NCI-H2196 treated with DMSO at 0.1 percent for 48 hours (cell line): ENCODE measurements around the gene PPL.
A peak's percentile ranks its signal among the peaks of the same experiment; 100 is the strongest.
"Not testable (repeated sequence)": the region's sequence is repeated elsewhere in the genome, so short reads cannot be mapped to it uniquely, and the experiment has no call there.

Experiments used
- DNase-seq: peaks from one replicate; lab custom pipeline; 2025; ENCODE audit not compliant: unreplicated experiment; lab: John Stamatoyannopoulos, UW

Gene PPL, protein sequence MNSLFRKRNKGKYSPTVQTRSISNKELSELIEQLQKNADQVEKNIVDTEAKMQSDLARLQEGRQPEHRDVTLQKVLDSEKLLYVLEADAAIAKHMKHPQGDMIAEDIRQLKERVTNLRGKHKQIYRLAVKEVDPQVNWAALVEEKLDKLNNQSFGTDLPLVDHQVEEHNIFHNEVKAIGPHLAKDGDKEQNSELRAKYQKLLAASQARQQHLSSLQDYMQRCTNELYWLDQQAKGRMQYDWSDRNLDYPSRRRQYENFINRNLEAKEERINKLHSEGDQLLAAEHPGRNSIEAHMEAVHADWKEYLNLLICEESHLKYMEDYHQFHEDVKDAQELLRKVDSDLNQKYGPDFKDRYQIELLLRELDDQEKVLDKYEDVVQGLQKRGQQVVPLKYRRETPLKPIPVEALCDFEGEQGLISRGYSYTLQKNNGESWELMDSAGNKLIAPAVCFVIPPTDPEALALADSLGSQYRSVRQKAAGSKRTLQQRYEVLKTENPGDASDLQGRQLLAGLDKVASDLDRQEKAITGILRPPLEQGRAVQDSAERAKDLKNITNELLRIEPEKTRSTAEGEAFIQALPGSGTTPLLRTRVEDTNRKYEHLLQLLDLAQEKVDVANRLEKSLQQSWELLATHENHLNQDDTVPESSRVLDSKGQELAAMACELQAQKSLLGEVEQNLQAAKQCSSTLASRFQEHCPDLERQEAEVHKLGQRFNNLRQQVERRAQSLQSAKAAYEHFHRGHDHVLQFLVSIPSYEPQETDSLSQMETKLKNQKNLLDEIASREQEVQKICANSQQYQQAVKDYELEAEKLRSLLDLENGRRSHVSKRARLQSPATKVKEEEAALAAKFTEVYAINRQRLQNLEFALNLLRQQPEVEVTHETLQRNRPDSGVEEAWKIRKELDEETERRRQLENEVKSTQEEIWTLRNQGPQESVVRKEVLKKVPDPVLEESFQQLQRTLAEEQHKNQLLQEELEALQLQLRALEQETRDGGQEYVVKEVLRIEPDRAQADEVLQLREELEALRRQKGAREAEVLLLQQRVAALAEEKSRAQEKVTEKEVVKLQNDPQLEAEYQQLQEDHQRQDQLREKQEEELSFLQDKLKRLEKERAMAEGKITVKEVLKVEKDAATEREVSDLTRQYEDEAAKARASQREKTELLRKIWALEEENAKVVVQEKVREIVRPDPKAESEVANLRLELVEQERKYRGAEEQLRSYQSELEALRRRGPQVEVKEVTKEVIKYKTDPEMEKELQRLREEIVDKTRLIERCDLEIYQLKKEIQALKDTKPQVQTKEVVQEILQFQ (N-terminal part only)

DNA sequence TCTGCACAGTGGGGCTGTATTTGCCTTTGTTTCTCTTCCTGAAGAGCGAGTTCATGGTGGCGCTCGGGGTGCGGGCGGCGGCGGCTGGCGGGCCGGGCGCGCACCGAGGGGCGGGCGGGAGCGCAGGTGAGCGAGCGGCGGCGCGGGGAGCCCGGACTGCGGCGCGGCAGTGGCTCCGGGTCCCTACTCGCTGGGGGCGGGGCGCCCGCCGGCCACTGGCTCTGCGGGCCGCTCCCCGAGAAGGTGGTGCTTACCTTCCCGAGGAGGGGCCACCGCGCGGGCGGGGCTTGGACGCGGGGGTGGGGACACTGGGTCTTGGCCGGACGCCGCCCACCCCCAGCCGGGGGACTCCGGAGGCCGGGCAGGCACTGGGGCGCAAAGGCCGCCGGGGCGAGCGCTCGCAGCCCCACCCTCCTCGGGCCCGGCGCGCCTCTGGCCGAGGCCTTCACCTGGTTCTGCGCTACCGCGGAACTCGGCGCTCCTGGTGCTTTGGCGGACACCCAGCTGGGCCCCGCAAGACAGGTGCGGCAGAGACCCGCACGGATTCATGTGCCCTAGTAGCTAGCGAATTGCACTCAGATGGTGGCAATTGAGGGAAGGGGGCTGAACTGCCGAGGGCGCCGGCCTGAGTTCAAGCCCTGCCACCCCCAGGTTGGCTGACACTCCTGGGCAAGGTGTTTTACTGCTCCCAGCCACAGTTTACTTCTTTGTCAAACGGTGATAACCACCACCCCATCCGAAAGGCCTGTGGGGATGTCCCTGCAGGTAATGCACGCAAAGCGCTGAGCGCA lies at the start of gene PPL:
TSS of gene PPL (minus strand) at position 158 of the 791 bp plus-strand sequence. CDS start at position 55, 103 bp downstream.
- DNase-seq = peak; percentile 92

GRCh38 chr16:4984174-4984990 lies 47.4 kb upstream of the PPL start:
- DNase-seq = no peak

DNA sequence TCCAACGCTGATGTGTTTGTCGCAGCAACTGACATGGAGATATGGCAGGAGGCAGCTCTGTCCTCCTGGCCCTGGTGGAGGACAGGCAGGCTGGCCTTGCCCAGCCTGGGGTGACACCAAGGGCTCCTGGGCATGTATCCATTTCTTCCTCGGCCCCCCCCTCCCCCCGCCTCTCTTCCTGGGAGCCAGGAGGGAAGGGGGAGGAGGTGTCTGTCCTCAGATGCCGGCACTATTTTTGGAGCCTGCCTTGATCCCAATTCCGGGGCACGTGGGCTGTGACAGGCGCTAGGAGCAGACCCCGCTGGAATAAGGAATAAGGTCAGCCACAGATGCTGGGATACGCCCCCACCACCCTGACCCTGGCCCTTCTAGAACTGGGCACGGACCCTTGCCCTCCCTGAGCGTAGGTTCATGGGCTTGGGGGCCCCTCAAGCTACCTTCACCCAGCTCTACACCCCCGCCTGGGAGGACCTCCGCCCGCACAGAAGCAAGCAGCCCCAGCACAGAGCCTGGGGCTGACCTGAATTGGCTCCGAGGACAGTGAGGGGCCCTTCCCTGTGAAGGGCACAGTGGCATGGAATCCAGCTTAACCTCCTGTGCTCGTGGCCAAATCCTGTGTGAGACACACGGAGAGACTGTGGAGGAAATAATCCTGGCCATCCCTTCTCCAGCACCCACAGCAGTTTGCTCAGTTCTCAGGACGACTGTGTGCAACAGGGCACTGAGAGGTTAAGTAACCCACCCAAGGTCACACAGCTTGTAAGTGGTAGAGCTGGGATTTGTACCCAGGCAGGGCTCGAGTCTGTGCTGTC lies 45.3 kb upstream of the PPL start:
- DNase-seq = no peak

DNA sequence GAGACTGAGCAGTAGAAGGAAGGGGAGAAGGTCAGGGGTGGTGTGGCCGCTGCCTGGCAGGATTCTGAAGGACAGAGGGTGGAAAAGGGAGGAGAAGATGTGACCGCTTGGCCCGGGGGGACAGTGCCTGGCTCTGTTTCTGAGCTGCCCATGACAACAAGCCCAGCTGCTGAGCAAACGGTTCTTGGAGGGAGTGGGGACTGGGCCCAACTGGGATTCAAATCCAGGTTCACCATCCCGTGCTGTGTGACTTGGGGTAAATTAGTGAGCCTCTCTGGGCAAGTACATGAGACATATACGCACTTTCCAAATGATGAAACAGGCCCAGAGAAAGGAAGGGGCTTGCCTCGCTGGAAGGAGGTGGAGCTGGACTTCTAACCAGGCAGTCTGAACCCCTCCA lies 44.5 kb upstream of the PPL start:
- no peak for DNase-seq

DNA sequence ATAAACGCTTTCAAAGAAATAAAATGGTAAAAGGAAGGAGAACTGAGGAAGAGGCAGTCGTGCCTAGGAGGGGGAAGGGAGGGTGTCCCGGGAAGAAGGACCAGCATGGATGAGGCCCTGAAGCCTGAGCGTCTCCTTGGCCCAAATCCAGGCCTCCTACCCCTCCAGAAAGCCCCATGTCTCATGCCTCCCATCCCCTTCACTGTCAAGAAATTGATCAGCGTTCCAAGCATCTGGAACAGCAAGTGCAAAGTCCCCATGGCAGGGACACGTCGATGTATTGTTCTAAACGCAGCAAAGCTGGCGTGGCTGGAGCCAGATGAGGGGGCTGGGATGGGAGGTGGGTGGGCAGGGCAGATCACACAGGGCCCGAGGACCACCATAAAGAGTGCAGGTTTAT lies 43.7 kb upstream of the PPL start:
- DNase-seq = no peak

DNA sequence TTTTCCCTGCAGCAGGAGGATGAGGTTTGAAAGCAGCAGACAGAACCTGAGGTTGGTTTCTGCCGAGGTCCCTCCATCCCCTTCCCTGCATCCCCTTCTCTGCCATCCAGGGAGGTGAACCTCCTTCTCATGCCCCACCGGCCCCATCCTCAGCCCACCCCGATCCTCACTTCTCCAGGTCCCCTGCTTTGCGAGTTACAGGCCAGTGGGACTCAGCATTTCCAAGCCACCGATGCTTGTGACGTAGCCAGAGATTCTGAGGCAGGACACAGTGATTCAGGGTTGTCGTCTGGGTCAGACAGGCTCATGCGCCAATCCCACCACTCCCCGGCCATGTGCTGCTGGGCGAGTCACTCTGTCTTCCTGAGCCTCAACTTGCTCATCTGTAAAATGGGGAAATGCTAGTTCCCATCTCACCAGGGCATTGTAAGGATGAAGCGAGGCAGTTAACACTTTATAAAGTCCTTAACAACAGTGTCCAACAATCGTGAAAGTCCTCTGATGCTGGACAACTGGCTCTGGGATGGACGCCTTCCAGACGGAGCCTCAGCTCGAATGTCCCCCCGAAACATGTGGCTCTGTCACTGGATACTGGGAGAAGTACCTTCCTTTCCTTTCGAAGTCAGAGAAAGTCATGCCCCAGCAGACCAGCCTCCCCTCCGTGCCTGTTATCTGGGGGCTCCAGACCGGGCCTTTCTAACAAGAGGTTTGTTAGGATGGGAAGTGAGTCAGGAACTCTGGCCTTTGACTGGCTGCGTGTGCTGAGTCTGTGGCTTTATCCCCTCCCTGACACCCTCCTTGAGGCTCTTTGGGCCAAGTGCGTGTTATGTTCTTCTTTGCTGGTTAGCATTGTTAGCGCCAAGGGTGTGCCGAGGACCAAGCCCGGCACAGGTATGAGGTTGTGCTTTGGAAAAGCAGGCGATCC lies 43.0 kb upstream of the PPL start:
- DNase-seq = no peak

DNA sequence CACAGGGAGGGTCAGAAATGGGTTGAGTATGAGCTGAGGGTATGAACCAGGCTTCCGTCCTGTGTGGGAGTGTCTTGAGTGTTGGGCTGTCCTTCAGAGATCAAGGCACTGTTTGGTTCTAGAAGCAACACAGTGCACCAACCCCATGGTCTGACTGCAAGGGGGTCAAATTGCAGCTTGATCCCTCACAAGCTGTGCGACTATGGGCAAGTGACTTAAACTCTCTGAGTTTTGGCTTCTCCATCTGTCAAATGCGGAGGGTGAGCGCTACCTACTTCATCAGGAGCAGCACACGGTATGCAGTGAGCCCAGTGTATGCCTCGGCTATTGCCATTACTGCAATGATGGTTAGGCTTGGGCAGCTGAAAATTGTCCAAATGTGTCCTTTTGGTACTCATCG lies 42.2 kb upstream of the PPL start:
- no peak for DNase-seq

DNA sequence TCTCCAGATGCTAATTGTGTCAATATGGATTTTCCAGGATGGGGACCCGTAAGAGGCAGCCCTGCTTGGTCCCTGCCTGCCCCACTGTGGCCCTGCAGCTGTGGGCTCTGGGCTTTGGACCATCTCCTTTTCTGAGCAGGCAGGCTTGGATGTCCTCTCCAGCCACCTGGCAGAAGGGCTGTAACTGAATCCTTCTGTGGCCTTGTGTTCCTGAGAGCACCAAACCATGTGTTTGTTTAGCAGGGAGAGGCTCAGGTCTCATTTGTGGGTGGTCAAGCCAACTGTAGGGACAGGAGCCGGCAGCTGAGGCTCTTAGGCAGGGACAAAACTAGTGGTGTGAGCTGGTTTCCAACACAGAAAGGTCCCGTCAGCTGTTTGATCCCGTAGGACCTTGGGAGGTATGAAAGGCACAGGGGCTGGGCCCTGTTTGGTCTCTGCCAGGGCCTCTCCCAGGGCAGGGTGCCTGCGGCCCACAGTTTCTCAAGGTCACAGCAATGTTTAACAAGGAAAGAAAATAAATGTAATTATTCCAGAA lies 39.7 kb upstream of the PPL start:
- DNase-seq = peak; percentile 90

- no peak for DNase-seq
Measured at GRCh38 chr16:4976079-4976478, 39.1 kb upstream of the PPL start.

GRCh38 chr16:4972938-4973587 lies 36.1 kb upstream of the PPL start:
- DNase-seq = no peak

DNA sequence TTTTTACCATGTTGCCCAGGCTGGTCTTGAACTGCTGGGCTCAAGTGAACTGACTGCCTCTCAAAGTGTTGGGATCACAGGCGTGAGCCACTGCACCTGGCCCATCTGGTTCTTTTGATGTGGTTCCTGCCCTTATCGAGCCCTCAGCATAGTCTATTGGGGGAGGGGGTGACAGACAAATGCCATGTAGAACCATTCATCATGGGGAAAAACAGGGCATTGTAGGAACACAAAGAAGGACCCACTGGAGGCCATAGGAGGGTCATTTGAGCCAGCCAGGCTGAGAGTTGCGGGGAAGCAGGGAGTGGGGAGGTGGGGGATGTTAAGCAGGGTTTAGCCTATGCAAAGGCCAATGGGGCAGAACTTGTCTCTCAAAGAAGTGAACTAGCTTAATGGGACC lies 33.1 kb upstream of the PPL start:
- DNase-seq = no peak

GRCh38 chr16:4968879-4969483 lies 32.0 kb upstream of the PPL start:
- DNase-seq = no peak

DNA sequence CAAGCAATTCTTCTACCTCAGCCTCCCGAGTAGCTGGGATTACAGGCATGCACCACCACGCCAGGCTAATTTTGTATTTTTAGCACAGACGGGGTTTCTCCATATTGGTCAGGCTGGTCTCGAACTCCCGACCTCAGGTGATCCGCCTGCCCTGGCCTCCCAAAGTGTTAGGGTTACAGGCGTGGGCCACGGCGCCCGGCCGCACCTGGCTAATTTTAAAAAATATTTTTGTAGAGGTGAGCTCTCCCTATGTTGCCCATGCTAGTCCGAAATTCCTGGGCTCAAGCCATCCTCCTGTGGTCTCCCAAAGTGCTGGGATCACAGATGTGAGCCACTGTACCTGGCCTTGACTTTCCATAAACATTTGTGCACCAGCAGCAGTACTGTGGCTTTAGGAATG lies 31.3 kb upstream of the PPL start:
- DNase-seq = not testable (repeated sequence)

DNA sequence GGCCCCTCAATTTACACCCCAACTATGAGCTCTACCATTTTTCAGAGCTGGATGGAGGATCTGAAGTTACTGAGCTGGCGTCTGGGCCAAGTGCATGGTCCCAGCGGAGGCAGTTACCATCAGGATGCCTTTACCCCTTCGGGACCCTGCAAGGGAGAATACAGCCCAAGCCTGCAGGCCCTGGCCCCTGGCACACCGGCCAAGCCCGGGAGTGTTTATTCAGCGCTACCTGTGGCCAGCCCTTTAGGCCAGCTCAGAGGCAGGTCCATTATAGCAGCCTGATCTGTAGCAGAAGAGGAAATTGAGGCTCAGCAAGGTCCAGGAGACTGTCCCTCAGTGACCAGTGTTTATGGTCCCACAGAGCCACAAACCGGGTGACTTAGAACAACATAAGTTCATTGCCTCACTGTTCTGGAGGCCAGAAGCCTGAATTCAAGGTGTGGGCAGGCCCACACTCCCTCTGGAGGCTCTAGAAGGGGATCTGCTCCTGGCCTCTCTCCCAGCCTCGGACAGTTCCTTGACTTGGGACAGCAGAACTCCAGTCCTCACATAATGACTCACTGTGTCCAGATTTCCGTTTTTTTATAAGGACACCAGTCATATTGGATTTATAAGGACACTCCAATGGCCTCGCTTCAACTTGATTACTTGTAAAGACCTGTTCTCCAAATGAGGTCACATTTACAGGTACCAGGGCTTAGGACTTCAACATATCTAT lies 29.9 kb upstream of the PPL start:
- no peak for DNase-seq

DNA sequence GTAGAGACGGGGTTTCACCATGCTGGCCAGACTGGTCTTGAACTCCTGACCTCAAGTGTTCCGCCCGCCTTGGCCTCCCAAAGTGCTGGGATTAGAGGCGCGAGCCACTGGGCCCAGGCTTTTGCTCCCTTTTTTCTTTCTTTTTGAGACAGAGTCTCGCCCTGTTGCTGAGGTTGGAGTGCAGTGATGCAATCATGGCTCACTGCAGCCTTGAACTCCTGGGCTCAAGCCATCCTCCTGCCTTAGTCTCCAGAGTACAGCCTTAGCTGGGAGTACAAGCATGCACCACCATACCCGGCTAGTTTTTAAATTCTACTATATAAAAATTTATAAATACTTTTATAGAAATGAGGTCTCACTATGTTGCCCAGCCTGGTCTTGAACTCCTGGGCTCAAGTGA lies 26.6 kb upstream of the PPL start:
- not testable (repeated sequence) for DNase-seq

- DNase-seq = no peak
Measured at GRCh38 chr16:4962716-4963115, 25.8 kb upstream of the PPL start.
